Measurements from ENCODE around the gene GASK1B.
A peak's percentile ranks its signal among the peaks of the same experiment; 100 is the strongest.

GASK1B gene

GRCh38 chr4:158172261-158173258 is at the start of gene GASK1B:
GASK1B (minus strand) TSS chr4:158173025; CDS start chr4:158171375, 1,650 bp downstream.
- Histone ChIP-seq H3K4me3 (ENCODE audit: low read length) (no peak within 1 kb of the TSS), H3K9ac (ENCODE audit: low read depth, low read length) (no peak within 1 kb of the TSS), H3K27ac (ENCODE audit: low read length) (no peak within 1 kb of the TSS)

GRCh38 chr4:158219623-158220022 is 46.8 kb upstream of the GASK1B start:
- Histone ChIP-seq H3K9ac (ENCODE audit: low read depth, low read length) (no peak overlapping the region), H3K4me3 (ENCODE audit: low read length) (no peak overlapping the region; the same call in 1 of the 2 replicates), H3K9me3 (ENCODE audit: insufficient read depth, low read depth, low read length) (no peaks in the 10 kb centered on the region), H3K27me3 (ENCODE audit: insufficient read depth, low read length) (no peaks in the 10 kb centered on the region), H3K27ac (ENCODE audit: low read length) (no peak overlapping the region), H3K4me1 (ENCODE audit: insufficient read depth, low read length) (peaks cover 2% of the 10 kb centered on the region; the same call in 1 of the 2 replicates), H3K36me3 (ENCODE audit: insufficient read depth, low read depth, low read length) (no peaks in the 10 kb centered on the region)

More at GRCh38 chr4:158172261-158173258, at the start of gene GASK1B:
- Histone ChIP-seq H3K27me3 (ENCODE audit: insufficient read depth, low read length) (no peaks in the 10 kb centered on the region), H3K36me3 (ENCODE audit: insufficient read depth, low read depth, low read length) (no peaks in the 10 kb centered on the region), H3K9me3 (ENCODE audit: insufficient read depth, low read depth, low read length) (no peaks in the 10 kb centered on the region), H3K4me1 (ENCODE audit: insufficient read depth, low read length) (peaks cover 9% of the 10 kb centered on the region; the same call in 1 of the 2 replicates)

GRCh38 chr4:158217763-158218162 is 44.9 kb upstream of the GASK1B start:
- peaks cover 2% of the 10 kb centered on the region; the same call in 1 of the 2 replicates for H3K4me1 ChIP-seq (ENCODE audit: insufficient read depth, low read length)
- no peak overlapping the region for H3K9ac ChIP-seq (ENCODE audit: low read depth, low read length)
- no peaks in the 10 kb centered on the region for H3K36me3 ChIP-seq (ENCODE audit: insufficient read depth, low read depth, low read length)
- H3K27ac ChIP-seq (ENCODE audit: low read length), result no peak overlapping the region
- H3K9me3 ChIP-seq (ENCODE audit: insufficient read depth, low read depth, low read length), result no peaks in the 10 kb centered on the region
- H3K27me3 ChIP-seq (ENCODE audit: insufficient read depth, low read length), result no peaks in the 10 kb centered on the region
- no peak overlapping the region for H3K4me3 ChIP-seq (ENCODE audit: low read length)

GRCh38 chr4:158214856-158215255 is 42.0 kb upstream of the GASK1B start:
- Histone ChIP-seq H3K27me3 (ENCODE audit: insufficient read depth, low read length) (no peaks in the 10 kb centered on the region), H3K36me3 (ENCODE audit: insufficient read depth, low read depth, low read length) (no peaks in the 10 kb centered on the region), H3K9ac (ENCODE audit: low read depth, low read length) (no peak overlapping the region), H3K4me1 (ENCODE audit: insufficient read depth, low read length) (peaks cover 8% of the 10 kb centered on the region), H3K9me3 (ENCODE audit: insufficient read depth, low read depth, low read length) (no peaks in the 10 kb centered on the region), H3K4me3 (ENCODE audit: low read length) (no peak overlapping the region), H3K27ac (ENCODE audit: low read length) (no peak overlapping the region)

- no peaks in the 10 kb centered on the region for H3K9me3 ChIP-seq (ENCODE audit: insufficient read depth, low read depth, low read length)
- peaks cover 6% of the 10 kb centered on the region for H3K4me1 ChIP-seq (ENCODE audit: insufficient read depth, low read length)
- no peaks in the 10 kb centered on the region for H3K27me3 ChIP-seq (ENCODE audit: insufficient read depth, low read length)
- no peak overlapping the region for H3K4me3 ChIP-seq (ENCODE audit: low read length)
- no peaks in the 10 kb centered on the region for H3K36me3 ChIP-seq (ENCODE audit: insufficient read depth, low read depth, low read length)
- no peak overlapping the region for H3K27ac ChIP-seq (ENCODE audit: low read length)
- H3K9ac ChIP-seq (ENCODE audit: low read depth, low read length), result no peak overlapping the region
Measured at GRCh38 chr4:158213466-158213865, 40.6 kb upstream of the GASK1B start.

- Histone ChIP-seq H3K9ac (ENCODE audit: low read depth, low read length) (peak overlapping the region; percentile 84; the same call in 1 of the 2 replicates), H3K9me3 (ENCODE audit: insufficient read depth, low read depth, low read length) (no peaks in the 10 kb centered on the region), H3K36me3 (ENCODE audit: insufficient read depth, low read depth, low read length) (no peaks in the 10 kb centered on the region), H3K27ac (ENCODE audit: low read length) (no peak overlapping the region), H3K27me3 (ENCODE audit: insufficient read depth, low read length) (no peaks in the 10 kb centered on the region), H3K4me1 (ENCODE audit: insufficient read depth, low read length) (peaks cover 6% of the 10 kb centered on the region), H3K4me3 (ENCODE audit: low read length) (peak overlapping the region; percentile 85)
Measured at GRCh38 chr4:158211222-158211621, 38.4 kb upstream of the GASK1B start.

GRCh38 chr4:158209825-158210807 is 37.3 kb upstream of the GASK1B start, which contains the start of gene TMEM144:
TMEM144 (plus strand) TSS chr4:158210486; CDS start chr4:158212668, 2,182 bp downstream.
- no peak within 1 kb of the TSS for H3K27ac ChIP-seq (ENCODE audit: low read length)
- H3K9ac ChIP-seq (ENCODE audit: low read depth, low read length), result peak within 1 kb of the TSS; percentile 84
- no peaks in the 10 kb centered on the region for H3K36me3 ChIP-seq (ENCODE audit: insufficient read depth, low read depth, low read length)
- no peaks in the 10 kb centered on the region for H3K9me3 ChIP-seq (ENCODE audit: insufficient read depth, low read depth, low read length)
- no peaks in the 10 kb centered on the region for H3K27me3 ChIP-seq (ENCODE audit: insufficient read depth, low read length)
- peaks cover 6% of the 10 kb centered on the region for H3K4me1 ChIP-seq (ENCODE audit: insufficient read depth, low read length)
- H3K4me3 ChIP-seq (ENCODE audit: low read length), result peak within 1 kb of the TSS; percentile 85

- H3K9ac ChIP-seq (ENCODE audit: low read depth, low read length), result no peak overlapping the region
- no peak overlapping the region for H3K4me3 ChIP-seq (ENCODE audit: low read length)
- no peak overlapping the region for H3K27ac ChIP-seq (ENCODE audit: low read length)
- H3K36me3 ChIP-seq (ENCODE audit: insufficient read depth, low read depth, low read length), result no peaks in the 10 kb centered on the region
- H3K4me1 ChIP-seq (ENCODE audit: insufficient read depth, low read length), result peaks cover 6% of the 10 kb centered on the region
- H3K9me3 ChIP-seq (ENCODE audit: insufficient read depth, low read depth, low read length), result no peaks in the 10 kb centered on the region
- H3K27me3 ChIP-seq (ENCODE audit: insufficient read depth, low read length), result no peaks in the 10 kb centered on the region
Measured at GRCh38 chr4:158208963-158209640, 36.3 kb upstream of the GASK1B start.

- H3K9ac ChIP-seq (ENCODE audit: low read depth, low read length), result no peak overlapping the region
- no peak overlapping the region for H3K27ac ChIP-seq (ENCODE audit: low read length)
- no peaks in the 10 kb centered on the region for H3K9me3 ChIP-seq (ENCODE audit: insufficient read depth, low read depth, low read length)
- H3K4me3 ChIP-seq (ENCODE audit: low read length), result no peak overlapping the region
- H3K27me3 ChIP-seq (ENCODE audit: insufficient read depth, low read length), result no peaks in the 10 kb centered on the region
- no peaks in the 10 kb centered on the region for H3K4me1 ChIP-seq (ENCODE audit: insufficient read depth, low read length)
- no peaks in the 10 kb centered on the region for H3K36me3 ChIP-seq (ENCODE audit: insufficient read depth, low read depth, low read length)
Measured at GRCh38 chr4:158203929-158204328, 31.1 kb upstream of the GASK1B start.

GRCh38 chr4:158203436-158203835 is 30.6 kb upstream of the GASK1B start:
- Histone ChIP-seq H3K9ac (ENCODE audit: low read depth, low read length) (no peak overlapping the region), H3K4me3 (ENCODE audit: low read length) (no peak overlapping the region), H3K27me3 (ENCODE audit: insufficient read depth, low read length) (no peaks in the 10 kb centered on the region), H3K36me3 (ENCODE audit: insufficient read depth, low read depth, low read length) (no peaks in the 10 kb centered on the region), H3K9me3 (ENCODE audit: insufficient read depth, low read depth, low read length) (no peaks in the 10 kb centered on the region), H3K4me1 (ENCODE audit: insufficient read depth, low read length) (no peaks in the 10 kb centered on the region), H3K27ac (ENCODE audit: low read length) (no peak overlapping the region)

- Histone ChIP-seq H3K36me3 (ENCODE audit: insufficient read depth, low read depth, low read length) (no peaks in the 10 kb centered on the region), H3K27ac (ENCODE audit: low read length) (no peak overlapping the region), H3K4me3 (ENCODE audit: low read length) (no peak overlapping the region), H3K27me3 (ENCODE audit: insufficient read depth, low read length) (no peaks in the 10 kb centered on the region), H3K4me1 (ENCODE audit: insufficient read depth, low read length) (no peaks in the 10 kb centered on the region), H3K9ac (ENCODE audit: low read depth, low read length) (no peak overlapping the region), H3K9me3 (ENCODE audit: insufficient read depth, low read depth, low read length) (no peaks in the 10 kb centered on the region)
Measured at GRCh38 chr4:158202481-158202880, 29.7 kb upstream of the GASK1B start.

Data from iPS-20b (cell line).